GM12875 (cell line): Measurements from ENCODE around the gene MTMR3.

Source experiments
- H3K4me3 ChIP-seq: one replicate; pipeline ENCODE4 v1.5.1; 2011; ENCODE audit warnings: low read depth, low read length, control low read depth
- TF ChIP-seq, protein P1 (sequence below): IDR thresholded peaks from 2 replicates; pipeline ENCODE4 v1.5.1; 2011; ENCODE audit warnings: low read depth, mild to moderate bottlenecking, control low read depth, inconsistent platforms, low read length, moderate library complexity, borderline replicate concordance; ENCODE audit not compliant: insufficient read depth

MTMR3 gene

DNA sequence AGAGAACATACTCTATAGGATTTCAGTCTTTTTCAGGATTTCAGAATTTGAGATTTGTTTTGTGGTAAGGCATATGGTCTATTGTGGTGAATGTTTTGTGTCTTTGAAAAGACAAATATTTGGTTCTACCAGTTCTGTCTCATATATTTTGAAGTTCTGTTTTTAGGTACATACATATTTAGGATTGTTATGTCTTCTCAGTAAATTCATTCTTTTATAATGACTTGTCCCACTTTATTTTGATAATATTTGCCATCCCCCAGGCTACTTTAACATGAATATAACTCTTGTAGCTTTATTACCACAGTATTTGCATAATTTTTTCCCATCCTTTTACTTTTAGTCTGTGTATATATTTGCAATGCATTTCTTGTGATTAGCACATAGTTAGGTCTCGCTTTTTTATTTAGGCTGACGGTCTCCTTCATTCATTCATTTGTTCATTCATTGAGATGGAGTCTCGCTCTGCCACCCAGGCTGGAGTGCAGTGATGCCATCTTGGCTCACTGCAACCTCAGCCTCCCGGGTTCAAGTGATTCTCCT, 32.1 kb downstream of the MTMR3 start:
- H3K4me3 ChIP-seq: no peak overlapping the region
- TF ChIP-seq, protein P1, sequence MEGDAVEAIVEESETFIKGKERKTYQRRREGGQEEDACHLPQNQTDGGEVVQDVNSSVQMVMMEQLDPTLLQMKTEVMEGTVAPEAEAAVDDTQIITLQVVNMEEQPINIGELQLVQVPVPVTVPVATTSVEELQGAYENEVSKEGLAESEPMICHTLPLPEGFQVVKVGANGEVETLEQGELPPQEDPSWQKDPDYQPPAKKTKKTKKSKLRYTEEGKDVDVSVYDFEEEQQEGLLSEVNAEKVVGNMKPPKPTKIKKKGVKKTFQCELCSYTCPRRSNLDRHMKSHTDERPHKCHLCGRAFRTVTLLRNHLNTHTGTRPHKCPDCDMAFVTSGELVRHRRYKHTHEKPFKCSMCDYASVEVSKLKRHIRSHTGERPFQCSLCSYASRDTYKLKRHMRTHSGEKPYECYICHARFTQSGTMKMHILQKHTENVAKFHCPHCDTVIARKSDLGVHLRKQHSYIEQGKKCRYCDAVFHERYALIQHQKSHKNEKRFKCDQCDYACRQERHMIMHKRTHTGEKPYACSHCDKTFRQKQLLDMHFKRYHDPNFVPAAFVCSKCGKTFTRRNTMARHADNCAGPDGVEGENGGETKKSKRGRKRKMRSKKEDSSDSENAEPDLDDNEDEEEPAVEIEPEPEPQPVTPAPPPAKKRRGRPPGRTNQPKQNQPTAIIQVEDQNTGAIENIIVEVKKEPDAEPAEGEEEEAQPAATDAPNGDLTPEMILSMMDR: no peak

DNA sequence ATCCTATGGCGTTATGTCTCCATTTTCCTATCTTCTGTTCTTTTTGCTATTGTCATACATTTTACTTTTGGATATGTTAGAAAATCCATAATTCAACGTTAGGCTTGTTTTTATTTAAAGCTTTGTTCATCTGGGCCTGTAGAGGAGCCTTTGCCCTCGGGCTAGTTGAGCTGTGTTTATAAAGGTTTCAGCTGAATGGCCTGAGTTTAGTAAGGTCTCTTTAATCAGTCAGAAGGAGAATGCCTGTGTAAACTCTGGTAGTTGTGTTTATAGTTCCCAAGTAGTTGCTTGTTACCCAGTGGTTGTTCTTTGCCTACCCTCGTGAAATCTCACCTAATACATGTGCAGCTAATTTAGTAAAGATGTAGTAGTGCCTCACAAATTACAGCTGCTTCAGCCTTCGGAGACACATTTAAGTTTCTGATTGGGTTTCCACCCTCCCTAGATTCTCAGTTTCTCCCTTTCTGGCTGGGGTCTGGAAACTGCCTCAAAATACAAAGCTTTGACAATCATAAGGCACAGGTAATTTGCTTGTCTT, 33.1 kb downstream of the MTMR3 start:
- H3K4me3 ChIP-seq: no peak overlapping the region
- TF ChIP-seq, protein P1: no peak

DNA sequence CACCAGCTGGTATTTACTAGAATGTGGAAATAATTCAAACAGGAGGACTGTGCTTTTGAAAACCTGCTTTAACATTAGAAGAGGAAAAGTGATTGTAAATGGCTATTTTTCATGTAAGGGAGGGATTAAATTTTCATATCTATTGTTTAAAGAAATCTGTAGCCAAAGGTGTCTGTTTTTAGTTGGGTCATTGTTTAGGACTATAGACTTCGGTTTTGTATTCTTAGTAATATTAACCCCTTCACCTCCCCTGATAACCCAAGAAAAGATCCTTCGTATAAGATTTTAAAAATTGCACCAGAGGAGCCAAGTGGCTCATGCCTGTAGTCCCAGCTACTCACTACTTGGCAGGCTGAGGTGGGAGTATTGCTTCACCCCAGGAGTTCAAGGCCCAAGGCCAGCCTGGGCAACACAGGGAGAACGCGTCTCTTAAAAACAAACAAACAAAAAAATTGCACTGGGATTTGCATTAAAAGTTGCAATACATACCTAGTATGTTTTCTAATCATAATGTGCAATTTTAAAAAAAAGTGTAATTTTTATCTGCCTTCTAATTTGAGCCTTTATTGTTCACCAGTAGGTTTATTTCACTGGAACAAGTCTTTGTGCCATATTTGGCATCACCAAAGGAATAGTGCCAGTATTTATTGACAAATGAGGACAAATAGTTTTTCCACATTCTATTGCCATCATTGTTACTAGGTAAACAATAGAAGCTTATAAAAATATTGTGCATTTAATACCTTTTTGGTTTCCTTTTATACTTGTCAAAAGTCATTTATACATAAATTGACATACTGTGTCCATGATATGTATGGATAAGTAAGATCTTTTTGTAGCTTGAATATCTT, 34.3 kb downstream of the MTMR3 start:
- no peak overlapping the region for H3K4me3 ChIP-seq
- TF ChIP-seq, protein P1: no peak

DNA sequence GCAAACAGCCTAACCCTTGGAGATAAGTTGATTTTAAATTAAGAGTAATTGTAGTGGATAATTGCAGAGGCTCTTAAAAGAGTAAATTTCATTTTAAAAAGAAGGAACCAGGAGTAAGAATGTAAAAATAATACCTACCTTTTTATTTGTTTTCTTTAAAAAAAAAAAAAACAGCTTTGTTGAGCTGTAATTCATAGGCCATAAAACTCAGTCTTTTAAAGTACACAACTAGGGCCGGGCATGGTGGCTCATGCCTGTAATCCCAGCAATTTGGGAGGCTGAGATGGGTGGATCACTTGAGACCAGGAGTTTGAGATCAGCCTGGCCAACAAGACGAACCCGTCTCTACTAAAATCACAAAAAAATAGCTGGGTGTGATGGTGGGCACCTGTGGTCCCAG, 42.4 kb downstream of the MTMR3 start:
- TF ChIP-seq, protein P1: no peak
- H3K4me3 ChIP-seq: no peak overlapping the region

DNA sequence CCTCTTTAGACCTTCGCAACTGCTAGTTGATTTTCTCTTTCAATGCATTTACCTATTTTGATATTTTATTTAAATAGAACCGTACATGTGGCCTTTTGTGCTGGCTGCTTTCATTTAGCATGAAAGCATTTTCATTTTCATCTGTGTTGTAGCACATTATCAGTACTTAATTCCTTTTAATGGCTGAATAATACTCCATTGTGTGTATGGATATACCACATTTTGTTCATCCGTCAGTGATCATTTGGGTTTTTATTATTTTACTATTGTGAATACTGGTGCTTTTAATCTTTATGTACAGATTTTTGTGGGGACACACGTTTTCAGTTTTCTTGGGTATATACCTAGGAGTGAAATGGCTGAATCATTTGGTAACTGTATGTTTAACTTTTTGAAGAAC, 43.1 kb downstream of the MTMR3 start:
- H3K4me3 ChIP-seq: no peak overlapping the region
- TF ChIP-seq, protein P1: no peak

DNA sequence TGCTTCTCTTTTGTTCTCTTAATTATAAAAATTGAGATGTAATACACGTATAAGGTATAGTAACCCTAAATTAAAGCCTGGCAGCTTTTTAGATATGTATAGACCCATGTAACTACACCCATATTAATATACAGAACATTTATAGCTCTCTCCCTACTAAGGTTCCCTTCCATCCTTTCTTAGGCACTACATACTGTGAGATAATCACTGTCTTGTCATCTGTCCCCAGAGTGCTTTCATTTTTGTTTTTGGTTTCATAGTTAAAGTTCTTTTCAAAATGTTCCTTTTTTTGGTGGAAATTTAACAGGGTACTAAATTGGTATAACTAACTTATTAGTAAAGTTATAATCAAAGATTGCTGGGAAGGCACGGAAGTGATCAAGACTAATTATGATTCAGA, 49.2 kb downstream of the MTMR3 start:
- TF ChIP-seq, protein P1: no peak

DNA sequence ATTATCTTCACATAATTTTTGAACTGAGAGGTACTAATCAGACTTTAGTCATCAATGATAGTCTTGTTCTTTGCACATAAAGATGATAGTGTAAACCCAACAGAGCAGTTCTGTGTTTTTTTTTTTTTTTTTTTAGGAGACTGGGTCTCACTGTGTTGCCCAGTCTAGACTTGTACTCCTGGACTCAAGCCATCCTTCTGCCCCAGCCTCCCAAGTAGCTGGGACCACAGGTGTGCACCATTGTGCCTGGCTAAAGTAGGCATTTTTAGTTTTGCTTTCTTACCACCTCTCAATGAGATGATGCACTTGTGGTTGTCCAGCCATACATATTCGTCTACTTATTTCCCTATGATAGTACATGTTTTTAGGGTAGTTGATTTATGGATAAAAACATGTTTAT, 50.6 kb downstream of the MTMR3 start:
- TF ChIP-seq, protein P1: no peak
- H3K4me3 ChIP-seq: no peak overlapping the region

More for the DNA sequence above, 49.2 kb downstream of the MTMR3 start:
- no peak overlapping the region for H3K4me3 ChIP-seq
